Loucy (cell line): Measurements from ENCODE around the gene ULK3.

Source experiments
- H2AFZ ChIP-seq: fragments of 200-600 bp; sonication (generic); 2 replicates; pipeline ENCODE4 v1.6.0; 2016; ENCODE audit warnings: antibody characterized with exemption, mild to moderate bottlenecking, low read length, moderate library complexity
- H3F3A ChIP-seq: fragments of 200-600 bp; 2 replicates; pipeline ENCODE4 v1.6.0; 2016; ENCODE audit warnings: antibody characterized with exemption, low read depth, mild to moderate bottlenecking
- H3K27me3 ChIP-seq: fragments of 200-600 bp; sonication (generic); 2 replicates; pipeline ENCODE4 v1.6.1; 2014; ENCODE audit warnings: low read length, mild to moderate bottlenecking; ENCODE audit not compliant: insufficient read depth, poor library complexity, severe bottlenecking
- H3K36me3 ChIP-seq: fragments of 200-600 bp; sonication (generic); 2 replicates; pipeline ENCODE4 v1.6.1; 2016; ENCODE audit warnings: low read length; ENCODE audit not compliant: insufficient read depth
- H3K4me1 ChIP-seq: fragments of 200-600 bp; sonication (generic); 2 replicates; pipeline ENCODE4 v1.5.1; 2014; ENCODE audit warnings: low read length, mild to moderate bottlenecking; ENCODE audit not compliant: insufficient read depth, poor library complexity, severe bottlenecking
- H3K4me2 ChIP-seq: fragments of 200-600 bp; sonication (generic); 2 replicates; pipeline ENCODE4 v1.6.0; 2014; ENCODE audit warnings: antibody characterized with exemption, low read length, low read depth, mild to moderate bottlenecking; ENCODE audit not compliant: poor library complexity, severe bottlenecking
- H3K4me3 ChIP-seq: fragments of 200-600 bp; sonication (generic); 2 replicates; pipeline ENCODE4 v1.5.1; 2014; ENCODE audit warnings: low read length, mild to moderate bottlenecking, mixed read lengths; ENCODE audit not compliant: poor library complexity, severe bottlenecking
- H3K79me2 ChIP-seq: fragments of 200-600 bp; sonication (generic); 2 replicates; pipeline ENCODE4 v1.6.1; 2014; ENCODE audit warnings: low read length; ENCODE audit not compliant: insufficient read depth
- H3K9ac ChIP-seq: fragments of 200-600 bp; sonication (generic); 2 replicates; pipeline ENCODE4 v1.6.0; 2014; ENCODE audit warnings: mild to moderate bottlenecking, low read depth, low read length, moderate library complexity; ENCODE audit not compliant: poor library complexity, severe bottlenecking
- H3K9me2 ChIP-seq: fragments of 200-600 bp; sonication (generic); replicated peaks from 2 replicates; pipeline ENCODE4 v1.6.1; 2016; ENCODE audit warnings: low read depth, low read length, mixed read lengths
- H3K9me3 ChIP-seq: fragments of 200-600 bp; sonication (generic); 2 replicates; pipeline ENCODE4 v1.6.1; 2014; ENCODE audit warnings: mild to moderate bottlenecking, antibody characterized with exemption, low read length, low read depth; ENCODE audit not compliant: insufficient read depth
- H4K20me1 ChIP-seq: fragments of 200-600 bp; sonication (generic); 2 replicates; pipeline ENCODE4 v1.6.0; 2014; ENCODE audit warnings: antibody characterized with exemption, low read length, mild to moderate bottlenecking; ENCODE audit not compliant: insufficient read depth, poor library complexity, severe bottlenecking
- EZH2phosphoT487 ChIP-seq: fragments of 200-600 bp; IDR thresholded peaks from 2 replicates; pipeline ENCODE4 v1.6.1; 2018; ENCODE audit warnings: antibody characterized with exemption, mild to moderate bottlenecking, moderate library complexity, borderline replicate concordance
- TF ChIP-seq, protein P1 (sequence below): fragments of 200-600 bp; sonication (generic); conservative IDR thresholded peaks from 2 replicates; pipeline ENCODE4 v1.5.1; 2014; ENCODE audit warnings: mild to moderate bottlenecking, antibody characterized with exemption, low read length

ULK3 gene

GRCh38 chr15:74820056-74820455 is 22.9 kb downstream of the ULK3 start:
- no peak overlapping the region for H3K9ac ChIP-seq
- H3F3A ChIP-seq = no peaks in the 10 kb centered on the region
- no peaks in the 10 kb centered on the region for H3K36me3 ChIP-seq
- H3K79me2 ChIP-seq = no peaks in the 10 kb centered on the region
- H3K9me3 ChIP-seq = no peaks in the 10 kb centered on the region
- TF ChIP-seq EZH2phosphoT487 = no peak
- TF ChIP-seq, protein P1, sequence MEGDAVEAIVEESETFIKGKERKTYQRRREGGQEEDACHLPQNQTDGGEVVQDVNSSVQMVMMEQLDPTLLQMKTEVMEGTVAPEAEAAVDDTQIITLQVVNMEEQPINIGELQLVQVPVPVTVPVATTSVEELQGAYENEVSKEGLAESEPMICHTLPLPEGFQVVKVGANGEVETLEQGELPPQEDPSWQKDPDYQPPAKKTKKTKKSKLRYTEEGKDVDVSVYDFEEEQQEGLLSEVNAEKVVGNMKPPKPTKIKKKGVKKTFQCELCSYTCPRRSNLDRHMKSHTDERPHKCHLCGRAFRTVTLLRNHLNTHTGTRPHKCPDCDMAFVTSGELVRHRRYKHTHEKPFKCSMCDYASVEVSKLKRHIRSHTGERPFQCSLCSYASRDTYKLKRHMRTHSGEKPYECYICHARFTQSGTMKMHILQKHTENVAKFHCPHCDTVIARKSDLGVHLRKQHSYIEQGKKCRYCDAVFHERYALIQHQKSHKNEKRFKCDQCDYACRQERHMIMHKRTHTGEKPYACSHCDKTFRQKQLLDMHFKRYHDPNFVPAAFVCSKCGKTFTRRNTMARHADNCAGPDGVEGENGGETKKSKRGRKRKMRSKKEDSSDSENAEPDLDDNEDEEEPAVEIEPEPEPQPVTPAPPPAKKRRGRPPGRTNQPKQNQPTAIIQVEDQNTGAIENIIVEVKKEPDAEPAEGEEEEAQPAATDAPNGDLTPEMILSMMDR = no peak
- H3K4me2 ChIP-seq = no peak overlapping the region
- no peak overlapping the region for H2AFZ ChIP-seq
- H3K4me3 ChIP-seq = no peak overlapping the region
- no peaks in the 10 kb centered on the region for H3K4me1 ChIP-seq
- no peaks in the 10 kb centered on the region for H3K9me2 ChIP-seq
- H3K27me3 ChIP-seq = no peaks in the 10 kb centered on the region
- no peaks in the 10 kb centered on the region for H4K20me1 ChIP-seq

DNA sequence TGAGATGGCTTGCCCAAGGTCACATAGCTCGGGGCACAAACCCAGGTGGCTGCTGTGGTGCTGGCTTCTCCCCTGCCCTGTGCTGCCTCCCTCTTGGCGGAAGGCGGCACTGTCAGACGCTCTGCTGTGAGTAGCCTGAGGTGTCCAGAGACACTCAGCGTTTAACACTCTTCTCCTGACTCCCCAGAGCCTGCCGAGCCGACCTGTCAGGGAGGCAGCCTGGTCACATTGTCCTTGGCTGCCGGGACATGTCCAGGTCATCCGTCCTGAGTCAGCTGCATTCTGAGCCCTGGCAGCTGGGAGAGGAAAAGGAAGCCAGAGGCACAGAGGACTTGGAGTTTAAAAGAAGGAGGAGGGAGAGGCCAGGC is 25.6 kb downstream of the ULK3 start:
- H4K20me1 ChIP-seq = no peaks in the 10 kb centered on the region
- no peak overlapping the region for H2AFZ ChIP-seq

DNA sequence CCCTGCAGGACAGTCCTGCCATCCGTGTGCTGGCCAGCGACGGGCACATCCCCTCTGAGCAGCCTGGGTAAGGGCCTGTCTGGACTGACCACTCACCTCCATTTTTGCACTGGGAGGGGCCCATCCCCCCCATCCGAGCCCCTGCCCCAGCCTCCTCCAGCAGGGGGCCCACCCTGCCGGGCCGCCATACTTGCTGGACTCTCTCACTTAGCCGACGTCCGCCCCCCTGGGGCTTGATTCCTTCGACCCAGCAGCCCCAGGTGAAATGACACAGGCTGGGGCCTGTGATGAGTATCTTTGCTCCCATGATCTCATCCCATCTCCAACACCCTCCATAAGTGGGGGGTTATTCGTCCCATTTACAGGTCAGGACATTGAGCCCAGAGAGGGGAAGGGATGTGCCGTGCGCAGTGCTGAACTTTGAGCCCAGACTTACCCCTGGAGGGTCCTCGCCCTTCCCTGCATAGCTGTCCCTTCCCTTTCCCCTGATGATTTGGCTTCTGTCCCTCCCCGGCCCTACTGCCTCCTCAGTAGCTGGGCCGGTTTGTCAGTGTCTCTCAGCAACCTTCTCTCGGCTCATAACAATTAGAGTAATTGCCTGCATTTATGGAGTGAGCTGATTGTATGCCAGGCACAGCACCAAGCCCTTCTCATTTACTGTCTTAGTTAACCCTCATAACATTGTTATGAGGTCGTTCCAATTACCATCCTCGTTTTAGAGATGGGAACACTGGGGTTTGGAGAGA is 26.2 kb downstream of the ULK3 start:
- Histone ChIP-seq H2AFZ (no peak overlapping the region), H3K79me2 (no peaks in the 10 kb centered on the region), H3K36me3 (no peaks in the 10 kb centered on the region), H3K27me3 (no peaks in the 10 kb centered on the region), H3K9me2 (no peaks in the 10 kb centered on the region), H4K20me1 (no peaks in the 10 kb centered on the region), H3K9me3 (no peaks in the 10 kb centered on the region), H3K4me1 (no peaks in the 10 kb centered on the region), H3F3A (no peaks in the 10 kb centered on the region), H3K9ac (no peak overlapping the region), H3K4me2 (no peak overlapping the region), H3K4me3 (no peak overlapping the region)
- TF ChIP-seq, protein P1 = no peak
- TF ChIP-seq EZH2phosphoT487 = no peak

More for the DNA sequence above, 25.6 kb downstream of the ULK3 start:
- Histone ChIP-seq H3K79me2 (no peaks in the 10 kb centered on the region), H3K9ac (no peak overlapping the region), H3K4me1 (no peaks in the 10 kb centered on the region), H3K4me3 (no peak overlapping the region), H3F3A (no peaks in the 10 kb centered on the region), H3K4me2 (no peak overlapping the region), H3K27me3 (no peaks in the 10 kb centered on the region), H3K9me3 (no peaks in the 10 kb centered on the region), H3K36me3 (no peaks in the 10 kb centered on the region), H3K9me2 (no peaks in the 10 kb centered on the region)
- TF ChIP-seq EZH2phosphoT487 = no peak
- TF ChIP-seq, protein P1 = no peak
